IPS-15b (cell line): ENCODE results near the gene MTERF2.
"Not testable (repeated sequence)": the region's sequence is repeated elsewhere in the genome, so short reads cannot be mapped to it uniquely, and the experiment has no call there.

ENCODE experiments used
- H3K27me3 ChIP-seq: one replicate; pipeline ENCODE4 v1.6.1; 2013; ENCODE audit warnings: low read length; ENCODE audit not compliant: control insufficient read depth, insufficient read depth
- H3K36me3 ChIP-seq: one replicate; pipeline ENCODE4 v1.6.1; 2013; ENCODE audit warnings: low read length; ENCODE audit not compliant: control insufficient read depth, insufficient read depth
- H3K4me1 ChIP-seq: one replicate; pipeline ENCODE4 v1.6.1; 2013; ENCODE audit warnings: mild to moderate bottlenecking, low read length; ENCODE audit not compliant: control insufficient read depth, insufficient read depth
- H3K4me3 ChIP-seq: one replicate; pipeline ENCODE4 v1.5.1; 2013; ENCODE audit warnings: low read depth, low read length
- H3K9ac ChIP-seq: one replicate; pipeline ENCODE4 v1.6.1; 2013; ENCODE audit warnings: low read depth, mild to moderate bottlenecking, low read length
- H3K9me3 ChIP-seq: one replicate; pipeline ENCODE4 v1.6.1; 2013; ENCODE audit warnings: mild to moderate bottlenecking, low read length; ENCODE audit not compliant: control insufficient read depth, insufficient read depth

The MTERF2 gene

DNA sequence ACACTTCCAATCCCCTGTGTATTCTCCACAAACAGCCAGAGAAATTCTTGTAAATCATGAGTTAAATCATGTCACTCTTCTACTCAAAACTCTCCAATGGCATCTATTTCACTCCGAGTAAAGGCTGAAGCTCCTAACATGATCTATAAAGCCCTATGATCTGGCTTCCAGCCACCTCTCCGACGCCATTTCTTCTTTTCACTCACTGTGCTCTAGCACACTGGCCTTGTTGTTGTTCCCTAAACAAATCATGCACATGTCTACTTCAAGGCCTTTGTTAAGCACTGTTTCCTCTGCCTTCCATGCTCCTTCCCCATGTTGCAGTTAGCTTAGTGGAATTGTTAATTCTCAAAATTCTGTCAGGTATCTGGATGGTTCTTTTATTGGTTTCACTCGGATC is 30.1 kb upstream of the MTERF2 start:
- Histone ChIP-seq H3K9ac (no peak overlapping the region), H3K9me3 (no peaks in the 10 kb centered on the region), H3K4me1 (no peaks in the 10 kb centered on the region), H3K27me3 (no peaks in the 10 kb centered on the region), H3K4me3 (no peak overlapping the region), H3K36me3 (peaks cover 4% of the 10 kb centered on the region)

DNA sequence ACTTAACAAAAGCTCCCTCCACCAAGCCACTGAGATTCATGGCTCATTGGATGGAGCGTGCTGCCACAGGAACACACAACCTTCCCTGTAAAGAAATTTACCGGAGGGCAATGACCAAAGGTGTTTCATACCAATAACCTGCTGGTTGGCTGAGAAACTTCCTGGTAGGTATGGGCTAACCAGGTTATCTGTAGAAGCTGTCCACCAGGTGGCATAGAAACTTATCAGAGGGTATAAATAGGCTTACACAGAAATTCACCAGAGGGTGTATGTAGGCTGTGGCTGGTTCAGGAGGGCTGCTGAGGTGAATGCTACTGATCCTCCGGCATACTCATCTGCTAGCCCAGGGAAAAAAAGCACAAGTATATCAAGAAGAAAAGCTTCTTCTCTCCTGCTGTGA is 27.1 kb upstream of the MTERF2 start:
- Histone ChIP-seq H3K9me3 (no peaks in the 10 kb centered on the region), H3K27me3 (no peaks in the 10 kb centered on the region), H3K4me3 (no peak overlapping the region), H3K9ac (no peak overlapping the region), H3K36me3 (peaks cover 4% of the 10 kb centered on the region), H3K4me1 (no peaks in the 10 kb centered on the region)

DNA sequence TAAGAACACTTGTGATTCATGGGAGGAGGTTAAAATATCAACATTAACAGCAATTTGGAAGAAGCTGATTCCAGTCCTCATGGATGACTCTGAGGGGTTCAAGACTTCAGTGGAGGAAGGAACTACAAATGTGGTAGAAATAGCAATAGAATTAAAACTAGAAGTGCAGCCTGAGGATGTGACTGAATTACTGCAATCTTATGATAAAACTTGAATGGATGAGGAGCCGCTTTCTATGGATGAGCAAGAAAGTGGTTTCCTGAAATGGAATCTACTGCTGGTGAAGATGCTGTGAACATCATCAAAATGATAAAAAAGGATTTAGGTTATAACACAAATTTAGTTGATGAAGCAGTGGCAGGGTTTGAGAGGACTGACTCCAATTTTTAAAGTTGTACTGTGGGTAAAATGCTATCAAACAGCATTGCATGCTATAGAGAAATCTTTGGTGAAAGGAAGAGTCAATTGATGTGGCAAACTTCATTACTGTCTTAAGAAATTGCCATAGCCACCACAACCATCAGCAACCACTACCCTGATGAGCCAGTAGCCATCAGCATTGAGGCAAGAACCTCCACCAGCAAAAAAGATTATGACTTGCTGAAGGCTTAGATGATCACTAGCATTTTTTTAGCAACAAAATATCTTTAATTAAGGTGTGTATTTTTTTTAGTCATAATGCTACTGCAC is 25.9 kb upstream of the MTERF2 start:
- no peak overlapping the region for H3K4me3 ChIP-seq
- no peaks in the 10 kb centered on the region for H3K27me3 ChIP-seq
- no peaks in the 10 kb centered on the region for H3K9me3 ChIP-seq
- H3K4me1 ChIP-seq, result no peaks in the 10 kb centered on the region
- no peak overlapping the region for H3K9ac ChIP-seq
- H3K36me3 ChIP-seq, result peaks cover 4% of the 10 kb centered on the region

DNA sequence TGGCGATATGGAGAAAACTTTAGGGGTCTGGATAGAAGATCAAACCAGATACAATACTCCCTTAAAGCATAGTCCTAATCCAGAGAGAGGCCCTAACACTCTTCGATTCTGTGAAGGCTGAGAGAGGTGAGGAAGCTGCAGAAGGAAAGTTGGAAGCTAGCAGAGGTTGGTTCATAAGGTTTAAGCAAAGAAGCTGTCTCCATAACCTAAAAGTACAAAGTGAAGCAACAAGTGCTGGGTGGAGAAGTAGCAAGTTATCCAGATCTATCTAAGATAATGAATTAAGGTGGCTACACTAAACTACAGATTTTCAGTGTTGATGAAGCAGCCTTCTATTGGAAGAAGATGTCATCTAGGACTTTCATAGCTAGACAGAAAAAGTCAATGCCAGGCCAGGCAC is 24.6 kb upstream of the MTERF2 start:
- H3K4me1 ChIP-seq, result no peaks in the 10 kb centered on the region
- no peaks in the 10 kb centered on the region for H3K9me3 ChIP-seq
- H3K36me3 ChIP-seq, result no peaks in the 10 kb centered on the region
- H3K9ac ChIP-seq, result no peak overlapping the region
- no peaks in the 10 kb centered on the region for H3K27me3 ChIP-seq
- no peak overlapping the region for H3K4me3 ChIP-seq

DNA sequence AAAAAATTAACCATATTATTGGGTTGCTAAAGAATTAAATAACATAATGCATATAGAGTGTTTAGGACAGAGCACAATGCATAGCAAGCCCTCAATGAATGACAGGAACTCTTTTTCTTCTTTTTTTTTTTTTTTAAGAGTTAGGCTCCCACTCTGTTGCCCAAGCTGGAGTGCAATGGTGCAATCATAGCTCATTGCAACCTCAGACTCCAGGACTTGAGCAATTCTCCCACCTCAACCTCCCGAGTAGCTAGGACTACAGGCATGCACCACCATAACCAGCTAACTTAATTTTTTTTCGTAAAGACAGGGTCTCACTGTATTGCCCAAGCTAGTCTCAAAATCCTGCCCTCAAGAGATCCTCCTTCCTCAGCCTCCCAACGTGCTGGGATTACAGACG is 20.5 kb upstream of the MTERF2 start:
- Histone ChIP-seq H3K4me1 (no peaks in the 10 kb centered on the region), H3K9me3 (no peaks in the 10 kb centered on the region), H3K36me3 (no peaks in the 10 kb centered on the region), H3K4me3 (no peak overlapping the region), H3K27me3 (no peaks in the 10 kb centered on the region), H3K9ac (no peak overlapping the region)

DNA sequence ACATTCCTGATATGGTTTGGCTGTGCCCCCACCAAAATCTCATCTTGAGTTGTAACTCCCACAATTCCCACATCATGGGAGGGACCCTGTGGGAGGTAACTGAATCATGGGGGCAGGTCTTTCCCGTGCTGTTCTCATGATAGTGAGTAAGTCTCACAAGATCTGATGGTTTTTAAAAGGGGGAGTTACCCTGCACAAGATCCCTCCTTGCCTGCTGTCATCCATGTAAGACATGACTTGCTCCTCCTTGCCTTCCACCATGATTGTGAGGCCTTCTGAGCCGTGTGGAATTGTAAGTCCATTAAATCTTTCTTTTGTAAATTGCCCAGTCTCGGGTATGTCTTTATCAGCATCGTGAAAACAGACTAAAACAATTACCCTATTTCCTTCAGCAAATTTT is 15.7 kb upstream of the MTERF2 start:
- not testable (repeated sequence) for H3K27me3 ChIP-seq, H3K4me3 ChIP-seq, H3K36me3 ChIP-seq, H3K9ac ChIP-seq, H3K4me1 ChIP-seq, H3K9me3 ChIP-seq

DNA sequence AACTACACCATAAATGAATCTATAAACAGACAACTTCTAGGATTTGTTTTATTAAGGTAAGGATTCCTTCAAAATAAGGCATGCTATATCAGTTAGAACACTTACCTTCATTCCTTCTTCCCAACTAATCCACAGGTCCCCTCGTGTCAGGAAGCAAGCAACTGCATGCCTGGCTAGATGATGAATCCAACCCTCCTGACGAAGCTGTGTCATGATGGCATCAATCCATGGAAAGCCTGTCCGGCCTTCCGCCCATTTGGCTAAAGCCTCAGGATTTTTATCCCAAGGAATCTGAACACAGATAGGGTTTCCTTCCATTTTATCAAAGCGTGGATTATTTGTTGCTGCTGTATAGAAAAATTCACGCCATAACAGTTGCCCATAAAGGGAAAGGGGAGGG is 12.5 kb upstream of the MTERF2 start:
- Histone ChIP-seq H3K4me3 (no peak overlapping the region), H3K9me3 (no peaks in the 10 kb centered on the region), H3K9ac (no peak overlapping the region), H3K27me3 (no peaks in the 10 kb centered on the region), H3K4me1 (no peaks in the 10 kb centered on the region), H3K36me3 (no peaks in the 10 kb centered on the region)

DNA sequence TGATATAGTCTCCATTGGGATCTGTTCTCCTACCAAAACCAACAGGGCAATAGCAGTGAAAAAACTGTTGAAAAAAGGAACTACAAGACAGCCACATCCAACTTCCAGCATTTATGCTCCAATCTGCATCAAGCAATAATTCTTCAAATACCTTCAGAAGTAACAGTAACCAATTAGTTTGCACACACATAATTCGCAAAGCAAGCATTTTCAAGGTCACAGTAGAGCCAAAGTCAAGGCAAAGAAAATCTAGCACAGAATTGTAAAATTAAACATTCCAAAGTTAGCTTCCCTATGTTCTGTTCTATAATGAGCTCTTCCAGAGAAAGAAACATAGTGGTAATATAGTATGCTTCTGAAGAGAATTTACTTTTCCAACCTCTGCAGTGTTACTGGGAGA is 11.0 kb upstream of the MTERF2 start:
- Histone ChIP-seq H3K4me3 (no peak overlapping the region), H3K36me3 (no peaks in the 10 kb centered on the region), H3K9ac (no peak overlapping the region), H3K9me3 (no peaks in the 10 kb centered on the region), H3K27me3 (no peaks in the 10 kb centered on the region), H3K4me1 (no peaks in the 10 kb centered on the region)

DNA sequence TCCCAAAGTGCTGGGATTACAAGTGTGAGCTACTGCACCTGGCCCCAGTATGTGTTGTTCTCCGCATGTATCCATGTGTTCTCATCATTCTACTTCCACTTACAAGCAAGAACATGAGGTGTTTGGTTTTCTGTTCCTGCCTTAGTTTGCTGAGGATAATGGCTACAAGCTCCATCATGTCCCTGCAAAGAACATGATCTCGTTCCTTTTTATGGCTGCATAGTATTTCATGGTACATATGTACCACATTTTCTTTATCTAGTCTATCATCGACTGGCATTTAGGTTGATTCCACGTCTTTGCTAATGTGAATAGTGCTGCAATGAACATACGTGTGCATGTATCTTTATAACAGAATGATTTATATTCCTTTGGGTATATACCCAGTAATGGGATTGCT is 9.2 kb upstream of the MTERF2 start:
- not testable (repeated sequence) for H3K9ac ChIP-seq, H3K4me1 ChIP-seq, H3K36me3 ChIP-seq, H3K9me3 ChIP-seq, H3K4me3 ChIP-seq, H3K27me3 ChIP-seq

DNA sequence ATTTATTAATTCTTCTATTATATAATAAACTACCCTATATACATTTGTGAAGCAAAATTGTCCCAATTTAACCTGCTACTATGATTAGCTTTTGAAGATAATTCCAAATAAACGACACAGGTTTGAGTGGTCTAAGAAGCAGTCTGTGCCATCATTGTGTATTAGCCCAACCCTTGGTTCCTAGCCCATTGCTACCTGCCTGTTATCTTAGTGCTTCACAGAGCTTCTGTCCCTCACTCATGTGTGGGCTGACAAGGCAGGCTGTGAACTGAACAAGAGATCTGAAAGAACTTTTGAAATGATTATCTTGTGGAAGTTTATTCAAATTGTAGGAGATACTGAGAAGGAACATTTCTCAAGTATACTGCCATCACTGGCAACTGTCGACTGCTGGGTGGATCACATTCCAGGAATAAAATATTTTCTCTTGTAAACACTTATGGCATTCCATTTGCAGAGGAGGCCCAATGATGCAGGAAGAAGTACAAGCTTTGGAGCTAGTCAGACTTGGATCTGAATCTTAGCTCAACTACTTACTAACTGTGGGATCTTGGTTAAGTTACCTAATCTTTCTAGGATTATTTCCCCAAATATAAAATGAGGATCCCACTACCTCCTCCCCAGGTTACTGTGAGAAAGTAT is 7.8 kb upstream of the MTERF2 start:
- no peaks in the 10 kb centered on the region for H3K27me3 ChIP-seq
- no peak overlapping the region for H3K4me3 ChIP-seq
- no peaks in the 10 kb centered on the region for H3K36me3 ChIP-seq
- H3K4me1 ChIP-seq, result no peaks in the 10 kb centered on the region
- H3K9ac ChIP-seq, result no peak overlapping the region
- H3K9me3 ChIP-seq, result no peaks in the 10 kb centered on the region

DNA sequence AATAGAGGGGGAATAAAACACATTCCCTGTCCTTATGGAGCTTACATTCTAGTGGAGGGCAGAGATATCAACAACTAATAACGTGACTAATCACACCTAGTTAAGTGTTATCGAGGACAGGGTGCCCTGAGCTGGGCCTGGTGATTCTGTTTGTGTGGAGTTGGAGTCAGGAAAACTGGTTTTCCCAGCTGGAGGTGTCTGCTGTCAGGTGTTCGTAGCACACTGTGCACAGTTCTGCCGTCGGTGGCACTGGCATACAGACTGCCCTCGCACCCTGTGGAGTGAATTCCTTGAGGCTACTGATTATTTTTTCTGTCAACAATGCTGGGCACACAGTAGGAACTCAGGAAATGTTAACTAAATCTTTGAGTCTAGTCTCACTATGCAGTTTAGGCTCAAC is 900 bp upstream of the MTERF2 start:
- peaks cover 9% of the 10 kb centered on the region for H3K4me1 ChIP-seq
- no peak overlapping the region for H3K4me3 ChIP-seq
- H3K9ac ChIP-seq, result no peak overlapping the region
- H3K36me3 ChIP-seq, result no peaks in the 10 kb centered on the region
- peaks cover 11% of the 10 kb centered on the region for H3K27me3 ChIP-seq
- H3K9me3 ChIP-seq, result no peaks in the 10 kb centered on the region

DNA sequence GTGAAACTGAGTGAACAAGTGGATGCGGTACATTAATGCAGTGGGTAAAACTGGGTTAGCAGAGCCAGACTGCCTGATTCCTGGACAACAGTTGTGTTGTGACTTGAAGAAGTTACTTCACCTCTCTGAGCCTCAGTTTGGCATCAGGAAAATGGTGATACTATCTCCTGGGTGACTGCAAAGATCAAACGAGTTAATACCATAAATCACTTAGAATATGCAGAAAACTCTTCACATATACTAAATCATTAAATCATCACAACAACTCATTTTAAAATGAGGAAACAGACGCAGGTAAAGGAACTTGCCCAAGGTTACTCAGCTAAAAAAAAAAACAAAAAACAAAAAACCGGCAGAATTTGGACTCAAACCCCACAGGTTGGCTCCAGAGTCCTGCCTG is 811 bp downstream of the MTERF2 start:
- Histone ChIP-seq H3K9ac (peak overlapping the region; percentile 66), H3K9me3 (no peaks in the 10 kb centered on the region), H3K4me1 (peaks cover 9% of the 10 kb centered on the region), H3K27me3 (peaks cover 11% of the 10 kb centered on the region), H3K4me3 (peak overlapping the region; percentile 80), H3K36me3 (no peaks in the 10 kb centered on the region)
